ENCODE data around the gene PDE8A. TPM values are rescaled to one million over a fixed set of nuclear protein-coding genes. Genes with fewer than 3 reads are reported as not detected.

The PDE8A gene
- total RNA-seq (10 to 100 TPM in 8 of 9 donors, 1 to 10 TPM in 1; 9.4 to 21.5 (median 17.8) TPM), polyA plus RNA-seq (10 to 100 TPM; 11.9 to 13.6 TPM)
- long read RNA-seq, donor 1, partial matches to known transcripts = 3 of 11 reads
- long read RNA-seq, donor 1, other reads (novel, unspliced or antisense) = 4 of 11 reads
- long read RNA-seq, donor 2, partial matches to known transcripts = 3 of 7 reads
- long read RNA-seq, donor 2, other reads (novel, unspliced or antisense) = 0 of 7 reads
- long read RNA-seq, donor 3, transcript PDE8A-203 (22 exons, 3,912 nt) = major isoform, 20 of 25 reads
- long read RNA-seq, donor 3, partial matches to known transcripts = 1 of 25 reads
- long read RNA-seq, donor 3, other reads (novel, unspliced or antisense) = 3 of 25 reads

DNA sequence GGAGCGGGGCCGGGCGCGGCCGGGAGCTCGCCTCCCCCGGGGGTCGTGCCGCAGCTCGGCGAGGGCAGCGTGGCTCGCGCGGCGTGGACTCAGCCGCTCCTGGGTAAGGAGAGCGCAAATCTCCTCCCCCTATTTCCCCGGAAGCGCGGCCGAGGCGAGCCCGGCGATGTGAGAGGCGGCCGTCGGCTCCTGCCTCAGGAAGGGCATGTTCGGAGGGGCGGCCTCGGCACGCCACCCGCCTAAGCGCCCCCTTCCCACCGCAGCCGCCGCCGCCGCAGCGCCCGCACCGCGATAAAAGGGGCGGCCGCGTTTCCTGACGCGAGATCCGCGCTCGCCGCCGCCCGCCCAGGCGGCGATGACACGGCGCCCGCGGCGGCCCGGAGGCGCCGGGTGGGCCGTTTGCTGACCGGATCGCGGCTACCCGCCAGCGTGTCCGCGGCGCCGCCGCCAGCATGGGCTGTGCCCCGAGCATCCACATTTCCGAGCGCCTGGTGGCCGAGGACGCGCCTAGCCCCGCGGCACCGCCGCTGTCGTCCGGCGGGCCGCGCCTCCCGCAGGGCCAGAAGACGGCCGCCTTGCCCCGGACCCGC lies at the start of gene PDE8A:
PDE8A (plus strand) TSS at position 146 of the 590 bp plus-strand sequence; CDS start at position 453, 307 bp downstream.
- intact Hi-C loops (cut with DNase I) = loop anchor here in 7 of 10 donors (2.0 to 5.0 kb wide), 4 partner anchors 40 to 63 kb away; no protein-coding TSS in a partner anchor
- peak in 1 of 4 donors; percentile 0 for ATAC-seq

GRCh38 chr15:84934942-84935729 lies 46.5 kb upstream of the PDE8A start:
- TF ChIP-seq POLR2A (IDR thresholded peaks at IDR 0.05) = no peak
- TF ChIP-seq, protein P1, sequence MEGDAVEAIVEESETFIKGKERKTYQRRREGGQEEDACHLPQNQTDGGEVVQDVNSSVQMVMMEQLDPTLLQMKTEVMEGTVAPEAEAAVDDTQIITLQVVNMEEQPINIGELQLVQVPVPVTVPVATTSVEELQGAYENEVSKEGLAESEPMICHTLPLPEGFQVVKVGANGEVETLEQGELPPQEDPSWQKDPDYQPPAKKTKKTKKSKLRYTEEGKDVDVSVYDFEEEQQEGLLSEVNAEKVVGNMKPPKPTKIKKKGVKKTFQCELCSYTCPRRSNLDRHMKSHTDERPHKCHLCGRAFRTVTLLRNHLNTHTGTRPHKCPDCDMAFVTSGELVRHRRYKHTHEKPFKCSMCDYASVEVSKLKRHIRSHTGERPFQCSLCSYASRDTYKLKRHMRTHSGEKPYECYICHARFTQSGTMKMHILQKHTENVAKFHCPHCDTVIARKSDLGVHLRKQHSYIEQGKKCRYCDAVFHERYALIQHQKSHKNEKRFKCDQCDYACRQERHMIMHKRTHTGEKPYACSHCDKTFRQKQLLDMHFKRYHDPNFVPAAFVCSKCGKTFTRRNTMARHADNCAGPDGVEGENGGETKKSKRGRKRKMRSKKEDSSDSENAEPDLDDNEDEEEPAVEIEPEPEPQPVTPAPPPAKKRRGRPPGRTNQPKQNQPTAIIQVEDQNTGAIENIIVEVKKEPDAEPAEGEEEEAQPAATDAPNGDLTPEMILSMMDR (IDR thresholded peaks at IDR 0.05) = peak in 7 of 12 donors; percentile 6 to 36 (median 18)
- no peak for DNase-seq
- no peak overlapping the region for H3K27ac ChIP-seq
- H3K27me3 ChIP-seq = no peaks in the 10 kb centered on the region
- peak in 3 of 4 donors; percentile 33 to 40 (median 37) for ATAC-seq
- peaks cover 0 to 2% (median 0%) of the 10 kb centered on the region in 12 donors for H3K4me1 ChIP-seq
- intact Hi-C loops (cut with DNase I) = loop anchor here in 3 of 10 donors (5.0 to 10.0 kb wide), 2 partner anchors 280 to 343 kb away; partner anchors contain the start of genes NMB (in 1 of the 3) and WDR73 (in 1 of the 3)
- H3K36me3 ChIP-seq = no peaks in the 10 kb centered on the region
- H3K4me3 ChIP-seq = no peak overlapping the region
- WGBS, 4 donors = 80 to 87% (median 83%) methylated on average over 17 to 21 of the region's 21 CpGs
- no peaks in the 10 kb centered on the region for H3K9me3 ChIP-seq

More for the DNA sequence above, at the start of gene PDE8A:
- TF ChIP-seq, protein P1 (IDR thresholded peaks at IDR 0.05) = peak in 1 of 12 donors; percentile 24
- no peak for TF ChIP-seq POLR2A (IDR thresholded peaks at IDR 0.05)
- Histone ChIP-seq H3K36me3 (no peaks in the 10 kb centered on the region), H3K27me3 (no peaks in the 10 kb centered on the region), H3K4me1 (peaks cover 0 to 50% (median 31%) of the 10 kb centered on the region in 12 donors), H3K9me3 (no peaks in the 10 kb centered on the region), H3K27ac (peak within 1 kb of the TSS; percentile 84 to 98 (median 95)), H3K4me3 (peak within 1 kb of the TSS; percentile 64 to 96 (median 84))
- peak; percentile 23 to 87 (median 35) for DNase-seq
- 0% methylated on average over 17 to 95 of the region's 95 CpGs; no CpG with 5 or more reads in 1 of the 4 donors for WGBS, 4 donors

- intact Hi-C loops (cut with DNase I) = loop anchor here in 3 of 10 donors (2.0 to 10.0 kb wide), 3 partner anchors 52 to 345 kb away; partner anchors contain the start of genes NMB (in 1 of the 3), SLC28A1 (in 1 of the 3) and WDR73 (in 1 of the 3)
- 52 to 73% (median 59%) methylated on average over 5 of the region's 5 CpGs for WGBS, 4 donors
- no peak for ATAC-seq
- Histone ChIP-seq H3K27me3 (no peaks in the 10 kb centered on the region), H3K4me3 (no peak overlapping the region), H3K4me1 (peaks cover 0 to 8% (median 0%) of the 10 kb centered on the region in 12 donors), H3K27ac (no peak overlapping the region), H3K9me3 (no peaks in the 10 kb centered on the region), H3K36me3 (no peaks in the 10 kb centered on the region)
- DNase-seq = no peak
- no peak for TF ChIP-seq POLR2A (IDR thresholded peaks at IDR 0.05)
- TF ChIP-seq, protein P1 (IDR thresholded peaks at IDR 0.05) = no peak
Measured at GRCh38 chr15:84937144-84937543, 44.5 kb upstream of the PDE8A start.
